NCI-H2081 treated with DMSO at 0.1 percent for 48 hours (cell line): ENCODE results near the gene PTPRCAP.
A peak's percentile ranks its signal among the peaks of the same experiment; 100 is the strongest.
"Not testable (repeated sequence)": the region's sequence is repeated elsewhere in the genome, so short reads cannot be mapped to it uniquely, and the experiment has no call there.

Experiments
- DNase-seq: peaks from one replicate; lab custom pipeline; 2025; lab: John Stamatoyannopoulos, UW

Gene PTPRCAP, protein sequence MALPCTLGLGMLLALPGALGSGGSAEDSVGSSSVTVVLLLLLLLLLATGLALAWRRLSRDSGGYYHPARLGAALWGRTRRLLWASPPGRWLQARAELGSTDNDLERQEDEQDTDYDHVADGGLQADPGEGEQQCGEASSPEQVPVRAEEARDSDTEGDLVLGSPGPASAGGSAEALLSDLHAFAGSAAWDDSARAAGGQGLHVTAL

GRCh38 chr11:67437082-67437808, at the start of gene PTPRCAP:
Gene PTPRCAP (minus strand): TSS chr11:67437682. CDS start chr11:67437619, 63 bp downstream.
- DNase-seq: no peak

GRCh38 chr11:67486481-67487195, 49.2 kb upstream of the PTPRCAP start:
- DNase-seq: no peak

- not testable (repeated sequence) for DNase-seq
Observed at GRCh38 chr11:67485873-67486361, 48.4 kb upstream of the PTPRCAP start.

DNA sequence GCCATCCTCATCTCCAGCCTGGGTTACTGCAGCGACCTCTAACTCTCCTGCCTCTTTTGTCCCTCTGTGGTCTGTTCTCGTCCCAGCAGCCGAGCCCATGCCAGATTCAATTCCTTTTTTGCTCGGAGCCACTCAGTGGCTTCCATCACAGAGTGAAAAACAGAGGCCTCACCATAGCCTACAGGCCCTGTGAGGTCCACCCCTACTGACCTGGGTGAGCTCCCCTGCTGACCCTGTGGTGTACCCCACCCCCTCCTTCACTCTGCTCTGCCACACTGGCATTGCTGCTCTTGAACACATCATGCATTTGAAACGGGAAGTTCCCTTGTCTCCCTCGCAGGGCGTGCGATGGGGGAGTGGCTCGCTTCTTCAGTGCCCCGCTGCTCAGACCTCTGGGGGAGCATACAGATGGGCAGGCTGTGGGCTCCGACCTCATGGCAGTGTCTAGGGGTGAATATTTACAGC, 47.4 kb upstream of the PTPRCAP start:
- no peak for DNase-seq

DNA sequence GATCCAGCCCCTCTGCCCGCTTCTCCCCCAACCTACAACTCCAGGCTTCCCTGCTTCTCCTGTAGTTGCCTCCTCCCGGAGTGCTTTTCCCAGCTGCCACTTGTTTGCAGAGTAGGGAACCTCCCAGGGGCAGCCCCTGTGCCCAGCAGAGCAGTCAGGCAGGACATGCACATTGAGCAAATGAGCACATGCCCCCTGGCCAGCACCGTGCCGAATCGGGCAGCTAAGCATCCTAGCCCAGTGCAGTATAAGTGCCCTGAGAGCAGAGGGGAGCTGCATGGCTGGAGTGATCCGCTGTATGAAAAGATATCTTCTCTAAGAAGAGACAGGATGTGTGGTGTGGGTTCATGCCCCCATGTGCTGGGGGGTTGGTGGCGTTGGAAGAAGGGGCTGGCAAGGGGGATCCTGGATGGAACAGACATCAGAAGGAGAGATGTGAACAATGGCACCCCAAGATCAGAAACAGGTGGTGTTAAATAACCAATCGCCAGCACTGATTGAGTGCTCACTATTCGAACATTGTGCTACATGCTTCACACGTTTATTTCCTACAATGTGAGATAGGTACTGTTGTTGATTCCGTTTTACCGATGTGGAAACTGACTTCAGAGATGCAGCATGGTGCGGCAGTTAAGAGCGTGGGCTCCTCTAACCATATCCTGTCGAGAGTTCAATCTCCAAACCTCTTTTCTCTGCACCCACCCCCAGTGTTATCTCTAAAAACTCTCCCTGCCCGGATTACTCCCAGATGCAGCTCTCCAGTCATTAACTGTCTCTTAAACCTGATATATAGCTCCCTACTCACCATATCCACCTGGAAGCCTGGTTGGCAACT, 46.6 kb upstream of the PTPRCAP start:
- DNase-seq: no peak

- peak; percentile 92 for DNase-seq
Observed at GRCh38 chr11:67482827-67483798, 45.6 kb upstream of the PTPRCAP start, which contains the start of gene AIP. Gene AIP (plus strand): TSS chr11:67483026. CDS start chr11:67483159, 133 bp downstream.

- DNase-seq: no peak
Observed at GRCh38 chr11:67482275-67482826, 44.9 kb upstream of the PTPRCAP start.

DNA sequence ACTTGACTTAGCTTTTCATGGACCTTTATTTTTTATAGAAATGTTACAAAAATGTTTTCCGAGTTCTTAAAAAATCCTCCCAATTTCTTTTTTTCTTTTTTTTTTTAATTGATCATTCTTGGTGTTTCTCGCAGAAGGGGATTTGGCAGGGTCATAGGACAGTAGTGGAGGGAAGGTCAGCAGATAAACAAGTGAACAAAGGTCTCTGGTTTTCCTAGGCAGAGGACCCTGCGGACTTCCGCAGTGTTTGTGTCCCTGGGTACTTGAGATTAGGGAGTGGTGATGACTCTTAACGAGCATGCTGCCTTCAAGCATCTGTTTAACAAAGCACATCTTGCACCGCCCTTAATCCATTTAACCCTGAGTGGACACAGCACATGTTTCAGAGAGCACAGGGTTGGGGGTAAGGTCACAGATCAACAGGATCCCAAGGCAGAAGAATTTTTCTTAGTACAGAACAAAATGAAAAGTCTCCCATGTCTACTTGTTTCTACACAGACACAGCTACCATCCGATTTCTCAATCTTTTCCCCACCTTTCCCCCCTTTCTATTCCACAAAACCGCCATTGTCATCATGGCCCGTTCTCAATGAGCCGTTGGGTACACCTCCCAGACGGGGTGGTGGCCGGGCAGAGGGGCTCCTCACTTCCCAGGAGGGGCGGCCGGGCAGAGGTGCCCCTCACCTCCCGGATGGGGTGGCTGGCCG, 40.0 kb upstream of the PTPRCAP start:
- DNase-seq: not testable (repeated sequence)

DNA sequence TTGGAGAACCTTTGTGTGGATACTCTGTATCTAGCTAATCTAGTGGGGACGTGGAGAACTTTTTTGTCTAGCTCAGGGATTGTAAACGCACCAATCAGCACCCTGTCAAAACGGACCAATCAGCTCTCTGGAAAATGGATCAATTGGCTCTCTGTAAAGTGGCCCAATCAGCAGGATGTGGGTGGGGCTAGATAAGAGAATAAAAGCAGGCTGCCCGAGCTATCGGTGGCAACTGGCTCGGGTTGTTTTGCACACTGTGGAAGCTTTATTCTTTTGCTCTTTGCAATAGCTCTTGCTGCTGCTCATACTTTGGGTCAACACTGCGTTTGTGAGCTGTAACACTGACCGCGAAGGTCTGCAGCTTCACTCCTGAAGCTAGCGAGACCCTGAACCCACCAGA, 39.2 kb upstream of the PTPRCAP start:
- not testable (repeated sequence) for DNase-seq

GRCh38 chr11:67472882-67473281, 35.4 kb upstream of the PTPRCAP start:
- no peak for DNase-seq

GRCh38 chr11:67470337-67471002, 33.0 kb upstream of the PTPRCAP start:
- DNase-seq: no peak

GRCh38 chr11:67469508-67469811, 32.0 kb upstream of the PTPRCAP start:
- DNase-seq: no peak

- peak; percentile 50 for DNase-seq
Observed at GRCh38 chr11:67468759-67469507, 31.5 kb upstream of the PTPRCAP start, which contains the start of gene TMEM134. Gene TMEM134 (minus strand): TSS chr11:67469251. CDS start chr11:67469192, 59 bp downstream.

DNA sequence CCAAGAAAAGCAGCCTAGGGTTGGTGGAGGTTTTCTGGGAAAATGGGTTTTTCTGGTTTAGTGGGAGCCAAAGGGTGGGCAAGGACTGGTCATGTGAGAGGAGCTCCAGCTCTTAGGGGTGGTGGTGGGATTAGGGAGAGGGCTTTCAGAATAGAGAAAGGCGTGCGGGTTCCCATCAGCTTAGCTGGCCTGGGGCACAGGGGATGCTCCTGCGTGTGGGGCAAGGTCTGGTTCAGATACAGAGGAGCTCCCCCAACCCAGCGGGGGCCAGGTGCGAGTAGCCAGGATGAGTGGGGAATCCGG, 30.9 kb upstream of the PTPRCAP start:
- no peak for DNase-seq

GRCh38 chr11:67468056-67468455, 30.6 kb upstream of the PTPRCAP start:
- no peak for DNase-seq

DNA sequence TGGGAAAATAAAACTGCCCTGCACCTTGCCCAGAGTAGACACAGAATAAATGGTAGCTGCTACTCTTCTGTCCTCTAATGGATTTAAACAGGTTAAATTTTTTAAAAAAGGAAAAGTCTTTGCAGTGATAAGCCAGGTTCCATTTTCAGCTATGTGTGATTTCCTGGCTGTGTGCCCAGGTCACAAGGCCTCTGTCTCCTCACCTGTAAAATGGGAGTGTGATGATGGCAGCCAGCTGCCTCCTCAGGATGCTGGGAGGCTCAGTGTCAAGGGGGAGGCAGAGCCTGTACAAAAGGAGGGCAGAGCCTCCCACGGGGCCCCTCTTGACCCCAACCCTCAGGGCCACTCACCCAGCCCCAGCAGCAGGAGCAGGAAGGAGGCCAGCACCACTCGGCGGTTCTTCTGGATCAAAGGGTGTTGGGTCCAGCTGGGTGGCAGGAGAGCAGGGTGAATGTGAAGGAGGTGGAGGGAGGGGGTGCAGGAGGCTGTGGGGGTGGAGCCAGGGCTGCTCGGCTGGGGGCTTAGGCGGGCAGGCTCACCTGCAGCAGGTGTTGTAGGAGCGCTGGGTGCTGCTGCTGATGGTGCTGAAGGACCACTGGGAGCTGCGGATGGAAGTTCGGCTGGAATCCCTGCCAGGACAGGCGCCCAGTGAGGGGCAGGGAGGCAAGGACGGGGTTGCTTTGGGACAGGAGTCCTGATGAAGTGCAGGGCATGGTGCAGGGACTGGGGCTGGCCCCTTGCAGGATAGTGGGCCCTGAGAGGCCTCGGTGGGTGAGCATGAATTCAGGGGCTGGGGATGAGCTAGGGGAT, 29.7 kb upstream of the PTPRCAP start:
- no peak for DNase-seq

- no peak for DNase-seq
Observed at GRCh38 chr11:67466367-67466766, 28.9 kb upstream of the PTPRCAP start.

- DNase-seq: not testable (repeated sequence)
Observed at GRCh38 chr11:67465530-67465929, 28.0 kb upstream of the PTPRCAP start.
